ENCODE data around the gene PICK1. TPM values are rescaled to one million over a fixed set of nuclear protein-coding genes. Genes with fewer than 3 reads are reported as not detected.
"Not testable (repeated sequence)": the region's sequence is repeated elsewhere in the genome, so short reads cannot be mapped to it uniquely, and the experiment has no call there.

PICK1 gene
- total RNA-seq, 1 donor from 2014 or later, result 9.1 TPM

GRCh38 chr22:38034884-38035529 is 22.2 kb upstream of the PICK1 start:
- intact Hi-C loops (cut with micrococcal nuclease), result no loop called here
- Mint-ChIP-seq H3K27me3 (ENCODE audit: low read depth) (no peaks in the 10 kb centered on the region), H3K36me3 (ENCODE audit: low read depth) (no peaks in the 10 kb centered on the region), H3K27ac (no peak overlapping the region), H3K4me1 (ENCODE audit: low read depth) (no peaks in the 10 kb centered on the region), H3K9me3 (no peaks in the 10 kb centered on the region), H3K4me3 (ENCODE audit: low read depth) (no peak overlapping the region)
- DNase-seq (ENCODE audit: low spot score), result no peak

- Mint-ChIP-seq H3K27ac (no peak overlapping the region), H3K27me3 (ENCODE audit: low read depth) (no peaks in the 10 kb centered on the region), H3K36me3 (ENCODE audit: low read depth) (no peaks in the 10 kb centered on the region), H3K4me3 (ENCODE audit: low read depth) (no peak overlapping the region), H3K9me3 (no peaks in the 10 kb centered on the region), H3K4me1 (ENCODE audit: low read depth) (no peaks in the 10 kb centered on the region)
- intact Hi-C loops (cut with micrococcal nuclease), result no loop called here
- DNase-seq (ENCODE audit: low spot score), result no peak
Observed at GRCh38 chr22:38035530-38035885, 21.7 kb upstream of the PICK1 start.

- intact Hi-C loops (cut with micrococcal nuclease), result no loop called here
- Mint-ChIP-seq H3K27ac (no peak overlapping the region), H3K4me3 (ENCODE audit: low read depth) (no peak overlapping the region)
Observed at GRCh38 chr22:38036392-38037062, 20.7 kb upstream of the PICK1 start.

GRCh38 chr22:38037367-38038150 is 19.6 kb upstream of the PICK1 start:
- H3K27ac Mint-ChIP-seq; H3K27me3 Mint-ChIP-seq (ENCODE audit: low read depth); H3K9me3 Mint-ChIP-seq; intact Hi-C loops (cut with micrococcal nuclease); H3K4me3 Mint-ChIP-seq (ENCODE audit: low read depth); DNase-seq (ENCODE audit: low spot score); H3K36me3 Mint-ChIP-seq (ENCODE audit: low read depth); H3K4me1 Mint-ChIP-seq (ENCODE audit: low read depth): not testable (repeated sequence)

More at GRCh38 chr22:38036392-38037062, 20.7 kb upstream of the PICK1 start:
- Mint-ChIP-seq H3K9me3 (no peaks in the 10 kb centered on the region), H3K4me1 (ENCODE audit: low read depth) (no peaks in the 10 kb centered on the region), H3K36me3 (ENCODE audit: low read depth) (no peaks in the 10 kb centered on the region), H3K27me3 (ENCODE audit: low read depth) (no peaks in the 10 kb centered on the region)
- DNase-seq (ENCODE audit: low spot score), result no peak

GRCh38 chr22:38038426-38038825 is 18.8 kb upstream of the PICK1 start:
- no peaks in the 10 kb centered on the region for H3K9me3 Mint-ChIP-seq
- no peak overlapping the region for H3K4me3 Mint-ChIP-seq (ENCODE audit: low read depth)
- H3K36me3 Mint-ChIP-seq (ENCODE audit: low read depth), result no peaks in the 10 kb centered on the region

GRCh38 chr22:38038890-38039812 is 18.1 kb upstream of the PICK1 start:
- DNase-seq (ENCODE audit: low spot score), result no peak
- Mint-ChIP-seq H3K36me3 (ENCODE audit: low read depth) (no peaks in the 10 kb centered on the region), H3K27me3 (ENCODE audit: low read depth) (no peaks in the 10 kb centered on the region)

More at GRCh38 chr22:38038426-38038825, 18.8 kb upstream of the PICK1 start:
- Mint-ChIP-seq H3K4me1 (ENCODE audit: low read depth) (no peaks in the 10 kb centered on the region), H3K27ac (no peak overlapping the region), H3K27me3 (ENCODE audit: low read depth) (no peaks in the 10 kb centered on the region)
- DNase-seq (ENCODE audit: low spot score), result no peak
- intact Hi-C loops (cut with micrococcal nuclease), result no loop called here

GRCh38 chr22:38040953-38041759 is 16.0 kb upstream of the PICK1 start:
- no peak overlapping the region for H3K27ac Mint-ChIP-seq
- H3K4me3 Mint-ChIP-seq (ENCODE audit: low read depth), result no peak overlapping the region
- intact Hi-C loops (cut with micrococcal nuclease), result no loop called here
- H3K27me3 Mint-ChIP-seq (ENCODE audit: low read depth), result no peaks in the 10 kb centered on the region
- H3K4me1 Mint-ChIP-seq (ENCODE audit: low read depth), result no peaks in the 10 kb centered on the region
- no peak for DNase-seq (ENCODE audit: low spot score)
- no peaks in the 10 kb centered on the region for H3K36me3 Mint-ChIP-seq (ENCODE audit: low read depth)
- H3K9me3 Mint-ChIP-seq, result no peaks in the 10 kb centered on the region

More at GRCh38 chr22:38038890-38039812, 18.1 kb upstream of the PICK1 start:
- H3K9me3 Mint-ChIP-seq, result no peaks in the 10 kb centered on the region
- H3K4me1 Mint-ChIP-seq (ENCODE audit: low read depth), result no peaks in the 10 kb centered on the region
- intact Hi-C loops (cut with micrococcal nuclease), result no loop called here
- no peak overlapping the region for H3K4me3 Mint-ChIP-seq (ENCODE audit: low read depth)
- no peak overlapping the region for H3K27ac Mint-ChIP-seq

- DNase-seq (ENCODE audit: low spot score), result no peak
- intact Hi-C loops (cut with micrococcal nuclease), result no loop called here
- Mint-ChIP-seq H3K4me3 (ENCODE audit: low read depth) (no peak overlapping the region), H3K4me1 (ENCODE audit: low read depth) (no peaks in the 10 kb centered on the region), H3K9me3 (no peaks in the 10 kb centered on the region), H3K36me3 (ENCODE audit: low read depth) (no peaks in the 10 kb centered on the region), H3K27ac (no peak overlapping the region), H3K27me3 (ENCODE audit: low read depth) (peaks cover 1% of the 10 kb centered on the region)
Observed at GRCh38 chr22:38041760-38042487, 15.3 kb upstream of the PICK1 start.

GRCh38 chr22:38042488-38042790 is 14.8 kb upstream of the PICK1 start:
- Mint-ChIP-seq H3K27me3 (ENCODE audit: low read depth) (peaks cover 3% of the 10 kb centered on the region), H3K4me1 (ENCODE audit: low read depth) (no peaks in the 10 kb centered on the region), H3K9me3 (no peaks in the 10 kb centered on the region), H3K27ac (no peak overlapping the region), H3K36me3 (ENCODE audit: low read depth) (no peaks in the 10 kb centered on the region), H3K4me3 (ENCODE audit: low read depth) (no peak overlapping the region)
- DNase-seq (ENCODE audit: low spot score), result no peak
- intact Hi-C loops (cut with micrococcal nuclease), result no loop called here

GRCh38 chr22:38043151-38044039 is 13.8 kb upstream of the PICK1 start:
- Mint-ChIP-seq H3K9me3 (no peaks in the 10 kb centered on the region), H3K4me1 (ENCODE audit: low read depth) (no peaks in the 10 kb centered on the region), H3K27me3 (ENCODE audit: low read depth) (peaks cover 4% of the 10 kb centered on the region), H3K36me3 (ENCODE audit: low read depth) (no peaks in the 10 kb centered on the region), H3K4me3 (ENCODE audit: low read depth) (no peak overlapping the region), H3K27ac (no peak overlapping the region)
- DNase-seq (ENCODE audit: low spot score), result no peak
- intact Hi-C loops (cut with micrococcal nuclease), result no loop called here
